ENCODE measurements around the gene FLT3LG.

GRCh38 chr19:49463960-49464740 lies 9.9 kb upstream of the FLT3LG start:
- TF ChIP-seq POLR2A (IDR thresholded peaks at IDR 0.05) (no peak), CTCF (IDR thresholded peaks at IDR 0.05) (no peak)

All from lower leg skin (tissue), 3 donors.